IPS-15b (cell line): ENCODE data around the gene CDH18.

Source experiments
- H3K27me3 ChIP-seq: one replicate; pipeline ENCODE4 v1.6.1; 2013; ENCODE audit warnings: low read length; ENCODE audit not compliant: control insufficient read depth, insufficient read depth
- H3K36me3 ChIP-seq: one replicate; pipeline ENCODE4 v1.6.1; 2013; ENCODE audit warnings: low read length; ENCODE audit not compliant: control insufficient read depth, insufficient read depth
- H3K4me1 ChIP-seq: one replicate; pipeline ENCODE4 v1.6.1; 2013; ENCODE audit warnings: mild to moderate bottlenecking, low read length; ENCODE audit not compliant: control insufficient read depth, insufficient read depth
- H3K4me3 ChIP-seq: one replicate; pipeline ENCODE4 v1.5.1; 2013; ENCODE audit warnings: low read depth, low read length
- H3K9ac ChIP-seq: one replicate; pipeline ENCODE4 v1.6.1; 2013; ENCODE audit warnings: low read depth, mild to moderate bottlenecking, low read length
- H3K9me3 ChIP-seq: one replicate; pipeline ENCODE4 v1.6.1; 2013; ENCODE audit warnings: mild to moderate bottlenecking, low read length; ENCODE audit not compliant: control insufficient read depth, insufficient read depth

Gene CDH18

GRCh38 chr5:19625562-19625961, 362.4 kb downstream of the CDH18 start:
- H3K9me3 ChIP-seq: no peaks in the 10 kb centered on the region
- no peak overlapping the region for H3K9ac ChIP-seq
- no peak overlapping the region for H3K4me3 ChIP-seq
- no peaks in the 10 kb centered on the region for H3K4me1 ChIP-seq
- H3K27me3 ChIP-seq: no peaks in the 10 kb centered on the region
- H3K36me3 ChIP-seq: no peaks in the 10 kb centered on the region

GRCh38 chr5:19619571-19619970, 368.4 kb downstream of the CDH18 start:
- no peaks in the 10 kb centered on the region for H3K9me3 ChIP-seq
- no peaks in the 10 kb centered on the region for H3K4me1 ChIP-seq
- H3K9ac ChIP-seq: no peak overlapping the region
- H3K4me3 ChIP-seq: no peak overlapping the region
- no peaks in the 10 kb centered on the region for H3K27me3 ChIP-seq
- H3K36me3 ChIP-seq: no peaks in the 10 kb centered on the region

- no peaks in the 10 kb centered on the region for H3K4me1 ChIP-seq
- no peaks in the 10 kb centered on the region for H3K27me3 ChIP-seq
- H3K4me3 ChIP-seq: no peak overlapping the region
- no peaks in the 10 kb centered on the region for H3K36me3 ChIP-seq
- no peak overlapping the region for H3K9ac ChIP-seq
- no peaks in the 10 kb centered on the region for H3K9me3 ChIP-seq
These were observed 371.2 kb downstream of the CDH18 start for GRCh38 chr5:19616701-19617215.

DNA sequence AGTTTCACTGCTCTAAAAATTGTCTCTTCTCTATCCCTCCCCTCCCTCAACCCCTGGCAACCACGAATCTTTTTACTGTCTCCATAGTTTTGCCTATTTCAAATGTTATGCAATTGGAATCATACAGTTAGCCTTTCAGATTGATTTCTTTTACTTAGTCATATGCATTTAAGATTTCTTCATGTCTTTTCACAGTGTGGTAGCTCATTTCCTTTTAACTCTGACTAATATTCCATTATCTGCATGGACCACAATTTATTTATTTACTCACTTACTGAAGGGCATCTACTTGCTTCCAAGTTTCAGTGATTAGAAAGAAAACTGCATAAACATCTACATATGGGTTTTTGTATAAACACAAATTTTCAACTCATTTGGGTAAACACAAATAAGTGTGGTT, 372.3 kb downstream of the CDH18 start:
- no peaks in the 10 kb centered on the region for H3K27me3 ChIP-seq
- no peak overlapping the region for H3K4me3 ChIP-seq
- H3K36me3 ChIP-seq: no peaks in the 10 kb centered on the region
- H3K9me3 ChIP-seq: no peaks in the 10 kb centered on the region
- H3K9ac ChIP-seq: no peak overlapping the region
- H3K4me1 ChIP-seq: no peaks in the 10 kb centered on the region

DNA sequence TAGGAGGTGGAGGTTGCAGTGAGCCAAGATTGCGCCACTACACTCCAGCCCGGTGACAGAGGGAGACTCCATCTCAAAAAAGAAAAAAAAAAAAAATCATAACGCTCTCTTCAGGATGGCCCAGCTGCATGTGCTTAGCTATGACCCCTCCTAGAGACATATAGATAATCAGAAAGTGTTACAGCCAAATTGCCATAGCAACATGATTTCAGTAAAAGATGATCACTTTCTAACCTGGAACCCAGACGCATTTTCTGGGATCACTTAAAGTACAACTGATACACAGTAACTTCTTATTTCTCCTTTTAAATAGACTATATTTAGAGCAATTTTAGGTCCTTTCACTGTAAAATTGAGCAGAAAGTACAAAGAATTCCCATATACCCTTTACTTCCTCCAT, 372.9 kb downstream of the CDH18 start:
- no peak overlapping the region for H3K4me3 ChIP-seq
- no peaks in the 10 kb centered on the region for H3K4me1 ChIP-seq
- no peak overlapping the region for H3K9ac ChIP-seq
- no peaks in the 10 kb centered on the region for H3K36me3 ChIP-seq
- H3K9me3 ChIP-seq: no peaks in the 10 kb centered on the region
- H3K27me3 ChIP-seq: no peaks in the 10 kb centered on the region

DNA sequence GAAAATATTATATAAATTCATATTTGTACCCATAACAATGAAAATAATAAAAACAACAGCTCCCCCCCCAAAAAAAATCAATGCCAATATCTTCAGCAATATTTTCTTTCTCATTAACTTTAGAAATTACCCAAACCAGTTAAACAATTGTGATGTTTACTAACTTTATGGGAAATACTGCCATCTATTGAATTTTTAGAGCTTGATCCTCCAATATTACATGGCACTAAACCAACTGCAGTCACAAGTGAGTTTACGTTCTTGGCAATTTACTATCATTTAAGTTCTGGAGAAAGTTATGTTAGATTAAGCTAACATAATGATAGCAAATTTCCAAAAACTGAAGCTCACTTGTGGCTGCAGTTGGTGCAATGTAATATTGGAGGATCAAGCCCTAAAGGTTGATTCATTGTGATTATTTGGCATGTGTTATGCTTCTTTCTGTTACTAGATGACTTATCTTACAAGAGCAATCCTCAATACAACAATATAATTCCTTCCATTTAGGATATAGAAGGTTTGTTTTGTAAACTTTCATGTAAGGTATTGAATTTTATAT, 379.5 kb downstream of the CDH18 start:
- Histone ChIP-seq H3K4me3 (no peak overlapping the region), H3K9me3 (no peaks in the 10 kb centered on the region), H3K9ac (no peak overlapping the region), H3K27me3 (no peaks in the 10 kb centered on the region), H3K36me3 (no peaks in the 10 kb centered on the region), H3K4me1 (no peaks in the 10 kb centered on the region)

GRCh38 chr5:19605846-19606407, 382.1 kb downstream of the CDH18 start:
- peaks cover 3% of the 10 kb centered on the region for H3K9me3 ChIP-seq
- H3K36me3 ChIP-seq: no peaks in the 10 kb centered on the region
- no peak overlapping the region for H3K9ac ChIP-seq
- no peak overlapping the region for H3K4me3 ChIP-seq
- no peaks in the 10 kb centered on the region for H3K4me1 ChIP-seq
- H3K27me3 ChIP-seq: no peaks in the 10 kb centered on the region

DNA sequence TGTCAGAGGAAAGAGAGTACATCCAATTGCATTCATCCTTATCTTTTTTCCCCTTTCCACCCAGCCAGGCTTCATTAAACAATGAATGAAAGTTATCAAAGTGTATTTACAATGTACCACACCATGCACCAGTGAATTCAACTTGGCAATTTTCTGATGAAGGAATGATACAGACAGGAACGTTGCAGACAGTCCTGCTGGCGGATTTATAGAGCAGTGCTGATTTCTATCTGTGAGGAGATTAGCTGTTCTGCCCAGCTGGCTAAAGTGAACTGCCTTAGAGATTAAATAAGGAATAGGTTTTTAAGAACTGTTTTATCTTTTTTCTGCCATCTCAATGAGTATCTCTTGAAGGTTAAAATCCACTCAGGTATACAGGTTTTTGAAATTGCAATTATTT, 403.9 kb downstream of the CDH18 start:
- no peak overlapping the region for H3K9ac ChIP-seq
- H3K9me3 ChIP-seq: no peaks in the 10 kb centered on the region
- no peaks in the 10 kb centered on the region for H3K4me1 ChIP-seq
- no peaks in the 10 kb centered on the region for H3K36me3 ChIP-seq
- H3K4me3 ChIP-seq: no peak overlapping the region
- no peaks in the 10 kb centered on the region for H3K27me3 ChIP-seq

DNA sequence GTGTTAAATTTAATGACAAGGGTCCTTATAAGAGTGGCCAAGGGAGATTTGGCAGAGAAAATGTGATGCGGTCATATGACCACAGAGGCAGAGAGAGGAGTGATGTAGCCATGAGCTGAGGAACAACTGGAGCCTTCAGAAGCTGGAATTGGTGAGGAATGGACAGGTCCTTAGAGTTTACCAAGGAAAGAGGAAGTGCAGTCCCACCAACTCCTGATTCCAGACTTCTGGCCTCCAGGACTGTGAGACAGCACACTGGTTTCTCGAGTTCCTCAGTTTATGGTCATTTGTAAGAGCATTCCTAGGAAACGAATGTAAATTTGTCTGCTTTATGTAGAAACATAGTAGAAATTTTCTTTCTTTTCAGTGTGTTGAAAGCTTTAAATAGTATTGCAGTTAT, 410.1 kb downstream of the CDH18 start:
- H3K4me1 ChIP-seq: no peaks in the 10 kb centered on the region
- H3K9me3 ChIP-seq: no peaks in the 10 kb centered on the region
- H3K9ac ChIP-seq: no peak overlapping the region
- H3K27me3 ChIP-seq: no peaks in the 10 kb centered on the region
- no peaks in the 10 kb centered on the region for H3K36me3 ChIP-seq
- no peak overlapping the region for H3K4me3 ChIP-seq

DNA sequence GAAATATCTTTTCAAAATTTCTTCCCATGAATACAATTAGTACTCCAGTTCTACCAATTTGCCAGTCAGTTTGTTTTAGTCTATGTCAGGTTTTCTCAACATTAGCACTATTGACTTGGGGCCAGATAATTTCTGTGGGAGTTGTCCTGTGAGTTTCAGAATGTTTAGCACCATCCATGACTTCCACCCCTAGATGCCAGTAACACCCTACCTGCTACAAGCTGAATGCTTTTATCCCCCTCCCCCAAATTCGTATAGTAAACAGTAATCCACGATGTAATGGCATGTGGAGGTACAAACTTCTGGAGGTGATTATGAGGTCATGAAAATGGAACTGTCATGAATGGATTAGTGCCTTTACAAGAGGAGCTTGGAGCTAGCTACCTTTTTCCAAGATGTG, 420.0 kb downstream of the CDH18 start:
- Histone ChIP-seq H3K9ac (no peak overlapping the region), H3K4me3 (no peak overlapping the region), H3K27me3 (no peaks in the 10 kb centered on the region), H3K4me1 (no peaks in the 10 kb centered on the region), H3K36me3 (no peaks in the 10 kb centered on the region), H3K9me3 (no peaks in the 10 kb centered on the region)

GRCh38 chr5:19565466-19565865, 422.5 kb downstream of the CDH18 start:
- Histone ChIP-seq H3K9me3 (no peaks in the 10 kb centered on the region), H3K4me3 (no peak overlapping the region), H3K27me3 (no peaks in the 10 kb centered on the region), H3K4me1 (no peaks in the 10 kb centered on the region), H3K36me3 (no peaks in the 10 kb centered on the region), H3K9ac (no peak overlapping the region)

GRCh38 chr5:19564036-19564435, 424.0 kb downstream of the CDH18 start:
- Histone ChIP-seq H3K9me3 (no peaks in the 10 kb centered on the region), H3K36me3 (no peaks in the 10 kb centered on the region), H3K9ac (no peak overlapping the region), H3K4me1 (no peaks in the 10 kb centered on the region), H3K27me3 (no peaks in the 10 kb centered on the region), H3K4me3 (no peak overlapping the region)
